Glutamatergic neuron (in vitro differentiated cells): ENCODE measurements around the gene SRCIN1. TPM values are rescaled to one million over a fixed set of nuclear protein-coding genes. Genes with fewer than 3 reads are reported as not detected.

Experiments
- DNase-seq: peaks from one replicate; pipeline ENCODE4 v3.0.0; 2022
- H3K27ac Mint-ChIP-seq: one replicate; pipeline ENCODE4 v1.8.0; 2020; ENCODE audit warnings: mild to moderate bottlenecking, mixed read lengths, inconsistent platforms; ENCODE audit not compliant: unreplicated experiment
- H3K27me3 Mint-ChIP-seq: one replicate; pipeline ENCODE4 v1.8.0; 2020; ENCODE audit warnings: mild to moderate bottlenecking, moderate library complexity, mixed read lengths, inconsistent platforms; ENCODE audit not compliant: unreplicated experiment
- H3K36me3 Mint-ChIP-seq: one replicate; pipeline ENCODE4 v1.8.0; 2020; ENCODE audit warnings: mild to moderate bottlenecking, mixed read lengths, inconsistent platforms; ENCODE audit not compliant: unreplicated experiment
- H3K4me1 Mint-ChIP-seq: one replicate; pipeline ENCODE4 v1.8.0; 2020; ENCODE audit warnings: mild to moderate bottlenecking, low read depth, mixed read lengths, inconsistent platforms; ENCODE audit not compliant: unreplicated experiment
- H3K4me3 Mint-ChIP-seq: one replicate; pipeline ENCODE4 v1.8.0; 2020; ENCODE audit warnings: mild to moderate bottlenecking, mixed read lengths, inconsistent platforms; ENCODE audit not compliant: unreplicated experiment
- H3K9me3 Mint-ChIP-seq: one replicate; pipeline ENCODE4 v1.8.0; 2020; ENCODE audit warnings: mild to moderate bottlenecking, moderate library complexity, mixed read lengths, inconsistent platforms; ENCODE audit not compliant: unreplicated experiment
- CTCF ChIP-seq: fragments of 200-600 bp; sonication (generic); IDR thresholded peaks from one replicate; pipeline ENCODE4 v1.5.0; 2021; ENCODE audit not compliant: partially characterized antibody, unreplicated experiment
- total RNA-seq: library from RNA; stranded (reverse); fragmentation: NEBNext Ultra II Directional; extraction: Animal tissue kit (Norgen Biotek cat#: 25700); gene quantifications from one replicate; pipeline ENCODE4 v1.2.1, GENCODE V29; 2021; ENCODE audit not compliant: unreplicated experiment

The SRCIN1 gene
- total RNA-seq, 1 donor from 2014 or later: 20.8 TPM

- peaks cover 22% of the 10 kb centered on the region for H3K4me1 Mint-ChIP-seq
- no peak for TF ChIP-seq CTCF
- no peaks in the 10 kb centered on the region for H3K9me3 Mint-ChIP-seq
- no peak overlapping the region for H3K4me3 Mint-ChIP-seq
- no peak overlapping the region for H3K27ac Mint-ChIP-seq
- no peaks in the 10 kb centered on the region for H3K36me3 Mint-ChIP-seq
- peaks cover 11% of the 10 kb centered on the region for H3K27me3 Mint-ChIP-seq
- peak; percentile 79 for DNase-seq
Measured at GRCh38 chr17:38598536-38598935, 7.2 kb downstream of the SRCIN1 start.

GRCh38 chr17:38597375-38597774, 8.4 kb downstream of the SRCIN1 start:
- H3K27ac Mint-ChIP-seq: no peak overlapping the region
- no peak for TF ChIP-seq CTCF
- H3K4me1 Mint-ChIP-seq: peaks cover 21% of the 10 kb centered on the region
- no peak overlapping the region for H3K4me3 Mint-ChIP-seq
- no peaks in the 10 kb centered on the region for H3K9me3 Mint-ChIP-seq
- no peak for DNase-seq
- H3K36me3 Mint-ChIP-seq: no peaks in the 10 kb centered on the region
- H3K27me3 Mint-ChIP-seq: peaks cover 15% of the 10 kb centered on the region

GRCh38 chr17:38596651-38597050, 9.1 kb downstream of the SRCIN1 start:
- Mint-ChIP-seq H3K36me3 (no peaks in the 10 kb centered on the region), H3K9me3 (peaks cover 1% of the 10 kb centered on the region), H3K27me3 (peaks cover 15% of the 10 kb centered on the region), H3K4me3 (no peak overlapping the region), H3K27ac (no peak overlapping the region), H3K4me1 (peaks cover 25% of the 10 kb centered on the region)
- no peak for DNase-seq
- no peak for TF ChIP-seq CTCF

DNA sequence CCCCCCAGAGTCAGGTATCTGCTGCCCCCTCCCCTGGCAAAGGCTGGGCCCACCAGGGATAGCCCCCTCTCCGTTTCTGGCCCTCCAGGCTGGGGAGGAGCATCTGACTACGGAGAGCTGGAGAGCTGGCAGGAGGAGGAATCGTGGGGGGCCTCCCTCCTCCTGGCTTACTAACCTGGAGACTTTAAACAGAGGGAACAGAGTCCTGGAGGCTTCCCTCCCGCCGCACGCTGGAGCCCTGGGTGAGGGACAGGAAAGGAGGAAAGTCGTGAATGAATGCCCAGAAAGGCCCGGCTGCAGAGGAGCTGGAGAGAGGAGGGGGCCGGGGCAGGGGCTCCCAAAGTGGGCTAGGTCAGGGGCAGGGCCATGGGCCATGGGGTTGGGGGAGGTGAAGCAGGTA, 9.9 kb downstream of the SRCIN1 start:
- DNase-seq: no peak
- Mint-ChIP-seq H3K9me3 (peaks cover 9% of the 10 kb centered on the region), H3K4me1 (peaks cover 33% of the 10 kb centered on the region), H3K27me3 (peaks cover 18% of the 10 kb centered on the region), H3K36me3 (no peaks in the 10 kb centered on the region), H3K27ac (no peak overlapping the region), H3K4me3 (no peak overlapping the region)
- TF ChIP-seq CTCF: no peak

- H3K4me1 Mint-ChIP-seq: peaks cover 38% of the 10 kb centered on the region
- H3K36me3 Mint-ChIP-seq: no peaks in the 10 kb centered on the region
- no peak overlapping the region for H3K27ac Mint-ChIP-seq
- peaks cover 12% of the 10 kb centered on the region for H3K9me3 Mint-ChIP-seq
- H3K27me3 Mint-ChIP-seq: peaks cover 18% of the 10 kb centered on the region
- TF ChIP-seq CTCF: no peak
- DNase-seq: no peak
- no peak overlapping the region for H3K4me3 Mint-ChIP-seq
Measured at GRCh38 chr17:38594152-38594551, 11.6 kb downstream of the SRCIN1 start.
